Measurements from ENCODE around the gene COLEC12.
"Not testable (repeated sequence)": the region's sequence is repeated elsewhere in the genome, so short reads cannot be mapped to it uniquely, and the experiment has no call there.

COLEC12 gene

DNA sequence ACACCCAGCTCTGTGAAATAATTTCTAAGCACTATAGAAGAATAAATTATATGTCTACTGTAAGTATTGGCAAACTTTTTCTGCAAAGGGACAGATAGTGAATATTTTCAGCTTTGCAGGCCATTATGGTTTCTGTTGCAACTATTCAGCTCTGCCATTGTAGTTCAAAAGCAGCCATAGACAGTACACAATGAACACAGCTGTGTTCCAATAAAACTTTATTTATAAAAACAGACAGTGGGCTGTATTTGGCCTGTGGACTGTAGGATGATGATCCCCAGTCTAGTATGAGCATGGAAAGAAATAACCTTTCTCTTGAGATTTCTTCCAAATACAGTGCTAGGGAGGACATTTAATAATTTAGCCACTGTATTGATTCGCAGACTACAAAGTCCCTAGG is 197.5 kb downstream of the COLEC12 start:
- no peaks in the 10 kb centered on the region for H3K36me3 ChIP-seq (ENCODE audit: control insufficient read depth, insufficient read depth, low read length)
- H3K9ac ChIP-seq (ENCODE audit: low read length), result no peak overlapping the region
- no peak overlapping the region for H3K4me3 ChIP-seq (ENCODE audit: low read length)
- H3K27me3 ChIP-seq (ENCODE audit: control insufficient read depth, insufficient read depth, low read length), result no peaks in the 10 kb centered on the region
- no peak overlapping the region for H3K27ac ChIP-seq (ENCODE audit: low read depth, low read length)
- no peaks in the 10 kb centered on the region for H3K4me1 ChIP-seq (ENCODE audit: control insufficient read depth, insufficient read depth, low read length)

GRCh38 chr18:302097-302496 is 198.4 kb downstream of the COLEC12 start:
- H3K4me1 ChIP-seq (ENCODE audit: control insufficient read depth, insufficient read depth, low read length), result no peaks in the 10 kb centered on the region
- no peaks in the 10 kb centered on the region for H3K36me3 ChIP-seq (ENCODE audit: control insufficient read depth, insufficient read depth, low read length)
- H3K27me3 ChIP-seq (ENCODE audit: control insufficient read depth, insufficient read depth, low read length), result no peaks in the 10 kb centered on the region
- no peak overlapping the region for H3K27ac ChIP-seq (ENCODE audit: low read depth, low read length)
- no peak overlapping the region for H3K9ac ChIP-seq (ENCODE audit: low read length)
- no peak overlapping the region for H3K4me3 ChIP-seq (ENCODE audit: low read length)

GRCh38 chr18:297936-298335 is 202.6 kb downstream of the COLEC12 start:
- H3K36me3 ChIP-seq (ENCODE audit: control insufficient read depth, insufficient read depth, low read length), result no peaks in the 10 kb centered on the region
- no peak overlapping the region for H3K4me3 ChIP-seq (ENCODE audit: low read length)
- no peak overlapping the region for H3K9ac ChIP-seq (ENCODE audit: low read length)
- H3K4me1 ChIP-seq (ENCODE audit: control insufficient read depth, insufficient read depth, low read length), result no peaks in the 10 kb centered on the region
- H3K27me3 ChIP-seq (ENCODE audit: control insufficient read depth, insufficient read depth, low read length), result no peaks in the 10 kb centered on the region
- H3K27ac ChIP-seq (ENCODE audit: low read depth, low read length), result no peak overlapping the region

GRCh38 chr18:295756-296490 is 204.6 kb downstream of the COLEC12 start:
- Histone ChIP-seq H3K4me3 (ENCODE audit: low read length) (no peak overlapping the region), H3K36me3 (ENCODE audit: control insufficient read depth, insufficient read depth, low read length) (no peaks in the 10 kb centered on the region), H3K27ac (ENCODE audit: low read depth, low read length) (no peak overlapping the region), H3K9ac (ENCODE audit: low read length) (no peak overlapping the region), H3K4me1 (ENCODE audit: control insufficient read depth, insufficient read depth, low read length) (no peaks in the 10 kb centered on the region), H3K27me3 (ENCODE audit: control insufficient read depth, insufficient read depth, low read length) (no peaks in the 10 kb centered on the region)

DNA sequence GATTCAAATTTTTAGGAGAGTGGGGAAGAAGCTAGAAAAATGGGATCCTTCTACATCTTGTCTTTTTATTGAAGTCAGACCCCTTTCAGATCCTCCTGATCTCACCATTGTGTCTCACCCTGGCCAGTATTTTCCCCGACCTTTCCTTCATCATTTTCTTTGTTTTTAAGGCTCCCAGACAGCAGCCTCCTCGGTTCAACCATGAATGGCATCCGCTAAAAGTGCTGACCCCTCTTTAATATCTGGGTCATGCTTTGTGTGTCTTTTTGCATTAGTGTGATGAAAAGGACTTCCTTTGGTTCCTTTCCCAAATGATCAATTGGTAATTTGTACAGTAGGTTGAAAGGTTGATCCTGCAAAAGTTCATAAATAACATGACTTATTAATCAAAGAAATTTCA is 205.9 kb downstream of the COLEC12 start:
- Histone ChIP-seq H3K4me3 (ENCODE audit: low read length) (no peak overlapping the region), H3K36me3 (ENCODE audit: control insufficient read depth, insufficient read depth, low read length) (no peaks in the 10 kb centered on the region), H3K9ac (ENCODE audit: low read length) (no peak overlapping the region), H3K27ac (ENCODE audit: low read depth, low read length) (no peak overlapping the region), H3K4me1 (ENCODE audit: control insufficient read depth, insufficient read depth, low read length) (no peaks in the 10 kb centered on the region), H3K27me3 (ENCODE audit: control insufficient read depth, insufficient read depth, low read length) (no peaks in the 10 kb centered on the region)

DNA sequence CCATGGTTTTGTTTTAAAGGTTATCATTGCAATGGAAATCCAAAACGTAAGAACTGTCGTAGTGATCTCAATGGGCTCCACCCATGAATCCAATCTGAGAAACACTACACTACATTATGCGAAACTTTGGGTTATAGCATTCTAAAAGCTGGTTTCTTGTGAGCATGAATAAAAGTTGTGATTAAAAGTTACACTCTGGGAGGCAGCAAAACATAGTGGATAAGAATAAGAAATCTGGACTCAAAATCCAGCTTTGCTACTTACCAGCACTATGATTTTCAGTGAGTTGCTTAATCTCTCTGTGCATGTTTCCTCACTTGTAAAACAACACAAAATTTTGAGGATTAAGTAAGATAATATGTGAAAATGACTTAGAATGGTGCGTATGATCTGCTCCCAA is 207.0 kb downstream of the COLEC12 start:
- Histone ChIP-seq H3K27me3 (ENCODE audit: control insufficient read depth, insufficient read depth, low read length) (no peaks in the 10 kb centered on the region), H3K36me3 (ENCODE audit: control insufficient read depth, insufficient read depth, low read length) (no peaks in the 10 kb centered on the region), H3K27ac (ENCODE audit: low read depth, low read length) (no peak overlapping the region), H3K4me3 (ENCODE audit: low read length) (no peak overlapping the region), H3K9ac (ENCODE audit: low read length) (no peak overlapping the region), H3K4me1 (ENCODE audit: control insufficient read depth, insufficient read depth, low read length) (no peaks in the 10 kb centered on the region)

DNA sequence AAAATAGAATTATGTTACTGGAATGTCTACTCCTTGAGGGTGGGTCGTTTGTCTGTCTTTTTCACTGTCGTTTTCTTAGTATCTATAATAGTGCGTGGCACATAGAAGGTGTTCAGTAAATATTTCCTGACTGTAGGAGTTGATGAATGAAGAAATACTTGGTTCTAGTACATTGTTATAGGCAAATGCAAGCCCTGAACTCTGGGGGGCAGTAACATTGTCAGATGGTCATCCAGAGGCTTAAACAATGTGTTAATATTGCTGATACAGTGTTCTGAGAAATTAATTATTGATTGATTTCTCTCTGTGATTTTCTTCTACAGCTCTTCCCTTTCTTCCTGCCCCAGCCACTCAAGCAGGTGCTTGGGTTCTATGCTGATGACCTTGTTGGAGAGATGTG is 208.2 kb downstream of the COLEC12 start:
- Histone ChIP-seq H3K27ac (ENCODE audit: low read depth, low read length) (no peak overlapping the region), H3K9ac (ENCODE audit: low read length) (no peak overlapping the region), H3K4me1 (ENCODE audit: control insufficient read depth, insufficient read depth, low read length) (no peaks in the 10 kb centered on the region), H3K27me3 (ENCODE audit: control insufficient read depth, insufficient read depth, low read length) (no peaks in the 10 kb centered on the region), H3K36me3 (ENCODE audit: control insufficient read depth, insufficient read depth, low read length) (no peaks in the 10 kb centered on the region), H3K4me3 (ENCODE audit: low read length) (no peak overlapping the region)

DNA sequence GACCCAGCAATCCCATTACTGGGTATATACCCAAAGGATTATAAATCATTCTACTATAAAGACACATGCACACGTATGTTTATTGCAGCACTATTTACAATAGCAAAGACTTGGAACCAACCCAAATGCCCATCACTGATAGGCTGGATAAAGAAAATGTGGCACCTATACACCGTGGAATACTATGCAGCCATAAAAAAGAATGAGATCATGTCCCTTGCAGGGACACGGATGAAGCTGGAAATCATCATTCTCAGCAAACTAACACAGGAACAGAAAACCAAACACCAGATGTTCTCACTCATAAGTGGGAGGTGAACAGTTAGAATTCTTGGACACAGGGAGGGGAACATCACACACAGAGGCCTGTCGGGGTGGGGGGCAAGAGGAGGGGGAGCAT is 210.5 kb downstream of the COLEC12 start:
- H3K27ac ChIP-seq (ENCODE audit: low read depth, low read length); H3K4me3 ChIP-seq (ENCODE audit: low read length); H3K4me1 ChIP-seq (ENCODE audit: control insufficient read depth, insufficient read depth, low read length); H3K36me3 ChIP-seq (ENCODE audit: control insufficient read depth, insufficient read depth, low read length); H3K9ac ChIP-seq (ENCODE audit: low read length); H3K27me3 ChIP-seq (ENCODE audit: control insufficient read depth, insufficient read depth, low read length): not testable (repeated sequence)

- no peaks in the 10 kb centered on the region for H3K36me3 ChIP-seq (ENCODE audit: control insufficient read depth, insufficient read depth, low read length)
- no peaks in the 10 kb centered on the region for H3K4me1 ChIP-seq (ENCODE audit: control insufficient read depth, insufficient read depth, low read length)
- no peak overlapping the region for H3K9ac ChIP-seq (ENCODE audit: low read length)
- no peak overlapping the region for H3K27ac ChIP-seq (ENCODE audit: low read depth, low read length)
- no peak overlapping the region for H3K4me3 ChIP-seq (ENCODE audit: low read length)
- H3K27me3 ChIP-seq (ENCODE audit: control insufficient read depth, insufficient read depth, low read length), result no peaks in the 10 kb centered on the region
Observed at GRCh38 chr18:289026-289425, 211.5 kb downstream of the COLEC12 start.

- H3K9ac ChIP-seq (ENCODE audit: low read length), result no peak overlapping the region
Observed at GRCh38 chr18:286515-287310, 213.8 kb downstream of the COLEC12 start.

DNA sequence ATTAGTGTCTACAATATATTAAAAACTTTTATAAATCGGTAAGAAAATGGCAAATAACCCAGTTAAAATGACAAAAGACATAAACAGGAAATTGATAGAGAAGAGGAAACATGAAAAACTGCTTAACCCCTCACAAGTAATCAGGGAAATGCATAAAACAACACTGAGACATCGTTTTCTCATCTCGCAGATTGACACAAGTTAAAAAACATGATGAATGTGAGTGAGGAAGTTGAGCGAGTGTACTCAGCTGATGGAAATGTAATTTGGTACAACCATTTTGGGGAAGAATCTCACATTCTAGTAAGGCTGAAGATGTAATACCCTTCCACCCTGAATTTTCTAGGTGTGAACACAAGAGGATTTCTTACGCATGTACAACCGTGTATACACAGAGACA is 214.7 kb downstream of the COLEC12 start:
- Histone ChIP-seq H3K4me3 (ENCODE audit: low read length) (no peak overlapping the region), H3K4me1 (ENCODE audit: control insufficient read depth, insufficient read depth, low read length) (no peaks in the 10 kb centered on the region), H3K27me3 (ENCODE audit: control insufficient read depth, insufficient read depth, low read length) (no peaks in the 10 kb centered on the region), H3K9ac (ENCODE audit: low read length) (no peak overlapping the region), H3K36me3 (ENCODE audit: control insufficient read depth, insufficient read depth, low read length) (no peaks in the 10 kb centered on the region), H3K27ac (ENCODE audit: low read depth, low read length) (no peak overlapping the region)

More at GRCh38 chr18:286515-287310, 213.8 kb downstream of the COLEC12 start:
- H3K4me3 ChIP-seq (ENCODE audit: low read length), result no peak overlapping the region
- no peaks in the 10 kb centered on the region for H3K27me3 ChIP-seq (ENCODE audit: control insufficient read depth, insufficient read depth, low read length)
- no peak overlapping the region for H3K27ac ChIP-seq (ENCODE audit: low read depth, low read length)
- H3K36me3 ChIP-seq (ENCODE audit: control insufficient read depth, insufficient read depth, low read length), result no peaks in the 10 kb centered on the region
- no peaks in the 10 kb centered on the region for H3K4me1 ChIP-seq (ENCODE audit: control insufficient read depth, insufficient read depth, low read length)

DNA sequence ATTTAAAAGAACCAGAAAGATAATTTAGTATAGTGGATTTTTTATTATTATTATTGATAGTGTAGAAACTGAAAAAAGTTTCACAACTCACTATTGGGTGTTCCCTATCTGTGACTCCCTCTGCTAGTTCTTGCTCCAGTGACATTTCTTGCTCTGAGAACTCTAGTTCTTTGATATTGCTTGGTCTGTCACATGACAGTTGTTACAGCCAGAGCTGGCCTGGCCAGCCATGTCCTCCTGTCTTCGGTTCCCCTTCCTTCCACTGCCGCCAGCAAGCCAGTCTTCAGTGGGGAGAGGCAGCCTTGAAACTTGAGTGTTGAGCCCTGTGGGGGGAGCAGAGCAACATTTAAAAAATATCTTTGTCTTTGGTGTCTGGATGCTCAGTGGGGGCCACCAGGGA is 225.0 kb downstream of the COLEC12 start:
- H3K4me1 ChIP-seq (ENCODE audit: control insufficient read depth, insufficient read depth, low read length), result no peaks in the 10 kb centered on the region
- no peaks in the 10 kb centered on the region for H3K36me3 ChIP-seq (ENCODE audit: control insufficient read depth, insufficient read depth, low read length)
- H3K27ac ChIP-seq (ENCODE audit: low read depth, low read length), result no peak overlapping the region
- no peak overlapping the region for H3K9ac ChIP-seq (ENCODE audit: low read length)
- no peak overlapping the region for H3K4me3 ChIP-seq (ENCODE audit: low read length)
- H3K27me3 ChIP-seq (ENCODE audit: control insufficient read depth, insufficient read depth, low read length), result no peaks in the 10 kb centered on the region

DNA sequence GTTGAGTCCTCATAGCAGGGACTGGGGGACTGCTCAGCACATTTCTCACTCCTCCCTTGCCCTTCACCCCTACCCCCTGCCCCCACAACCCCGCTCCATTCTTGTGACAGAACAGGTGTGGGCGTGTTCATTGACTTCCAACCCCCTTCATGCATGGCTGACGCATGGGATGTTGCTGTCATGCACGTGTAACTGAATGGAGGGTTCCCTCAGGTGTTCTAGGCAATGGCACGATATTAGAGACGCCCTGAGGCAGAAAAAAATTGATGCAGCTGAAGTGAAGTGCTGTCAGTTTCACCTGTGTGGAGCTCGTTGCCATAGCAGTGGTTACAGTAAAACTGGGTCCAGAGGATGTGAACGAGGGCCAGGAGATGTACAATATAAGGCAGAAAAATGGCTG is 226.2 kb downstream of the COLEC12 start:
- no peaks in the 10 kb centered on the region for H3K36me3 ChIP-seq (ENCODE audit: control insufficient read depth, insufficient read depth, low read length)
- no peak overlapping the region for H3K27ac ChIP-seq (ENCODE audit: low read depth, low read length)
- no peaks in the 10 kb centered on the region for H3K27me3 ChIP-seq (ENCODE audit: control insufficient read depth, insufficient read depth, low read length)
- H3K4me3 ChIP-seq (ENCODE audit: low read length), result no peak overlapping the region
- H3K9ac ChIP-seq (ENCODE audit: low read length), result no peak overlapping the region
- H3K4me1 ChIP-seq (ENCODE audit: control insufficient read depth, insufficient read depth, low read length), result no peaks in the 10 kb centered on the region

Data from rectal smooth muscle tissue (tissue), 1 donor.